NCI-H2029 treated with DMSO at 0.1 percent for 48 hours (cell line): Measurements from ENCODE around the gene S1PR2.
"Not testable (repeated sequence)": the region's sequence is repeated elsewhere in the genome, so short reads cannot be mapped to it uniquely, and the experiment has no call there.

Experiments used
- DNase-seq: peaks from one replicate; lab custom pipeline; 2025; lab: John Stamatoyannopoulos, UW

Gene S1PR2

GRCh38 chr19:10223488-10224213 is 7.5 kb downstream of the S1PR2 start:
- no peak for DNase-seq

GRCh38 chr19:10222201-10222890 is 8.8 kb downstream of the S1PR2 start:
- DNase-seq: no peak

- no peak for DNase-seq
Measured at GRCh38 chr19:10220695-10221094, 10.4 kb downstream of the S1PR2 start.

- DNase-seq: peak; percentile 43
Measured at GRCh38 chr19:10219678-10220077, 11.5 kb downstream of the S1PR2 start.

GRCh38 chr19:10217085-10217484 is 14.0 kb downstream of the S1PR2 start:
- no peak for DNase-seq

- no peak for DNase-seq
Measured at GRCh38 chr19:10214784-10215183, 16.3 kb downstream of the S1PR2 start.

GRCh38 chr19:10211691-10212090 is 19.4 kb downstream of the S1PR2 start:
- DNase-seq: no peak

- DNase-seq: no peak
Measured at GRCh38 chr19:10211061-10211460, 20.1 kb downstream of the S1PR2 start.

GRCh38 chr19:10209315-10209714 is 21.8 kb downstream of the S1PR2 start:
- DNase-seq: no peak

GRCh38 chr19:10207026-10207425 is 24.1 kb downstream of the S1PR2 start:
- no peak for DNase-seq

GRCh38 chr19:10206226-10206885 is 24.8 kb downstream of the S1PR2 start:
- no peak for DNase-seq

- no peak for DNase-seq
Measured at GRCh38 chr19:10205636-10206035, 25.5 kb downstream of the S1PR2 start.

GRCh38 chr19:10203686-10204085 is 27.4 kb downstream of the S1PR2 start:
- DNase-seq: no peak

GRCh38 chr19:10201176-10201575 is 30.0 kb downstream of the S1PR2 start:
- DNase-seq: no peak

GRCh38 chr19:10200101-10200500 is 31.0 kb downstream of the S1PR2 start:
- DNase-seq: not testable (repeated sequence)

- not testable (repeated sequence) for DNase-seq
Measured at GRCh38 chr19:10198889-10199644, 32.1 kb downstream of the S1PR2 start.

GRCh38 chr19:10195199-10195519 is 36.0 kb downstream of the S1PR2 start:
- DNase-seq: no peak

GRCh38 chr19:10194500-10195198 is 36.5 kb downstream of the S1PR2 start, which contains the start of gene DNMT1:
Gene DNMT1 (minus strand): TSS chr19:10194953. CDS start chr19:10194899, 54 bp downstream.
- DNase-seq: peak; percentile 83

GRCh38 chr19:10193790-10194499 is 37.2 kb downstream of the S1PR2 start:
- no peak for DNase-seq

- DNase-seq: no peak
Measured at GRCh38 chr19:10192922-10193321, 38.2 kb downstream of the S1PR2 start.

- DNase-seq: peak; percentile 70
Measured at GRCh38 chr19:10191347-10191746, 39.8 kb downstream of the S1PR2 start.
